Coronary artery (tissue), 2 donors: ENCODE measurements around the gene AQP2.

Experiments used
- DNase-seq: peaks from one replicate; pipeline ENCODE4 v3.0.0-alpha.2; 2017; ENCODE audit warnings: low spot score
- H3K27ac ChIP-seq, 2 donors: fragments of 200-600 bp; sonication (generic); one replicate each; pipeline ENCODE4 v1.5.1; 2016 to 2019
- H3K4me3 ChIP-seq: fragments of 200-600 bp; sonication (generic); 2 replicates; pipeline ENCODE4 v1.5.1; 2016; ENCODE audit warnings: mild to moderate bottlenecking, moderate library complexity
- CTCF ChIP-seq: fragments of 200-600 bp; sonication (generic); IDR thresholded peaks from one replicate; pipeline ENCODE4 v1.5.1; 2019; ENCODE audit warnings: antibody characterized with exemption

Gene AQP2

DNA sequence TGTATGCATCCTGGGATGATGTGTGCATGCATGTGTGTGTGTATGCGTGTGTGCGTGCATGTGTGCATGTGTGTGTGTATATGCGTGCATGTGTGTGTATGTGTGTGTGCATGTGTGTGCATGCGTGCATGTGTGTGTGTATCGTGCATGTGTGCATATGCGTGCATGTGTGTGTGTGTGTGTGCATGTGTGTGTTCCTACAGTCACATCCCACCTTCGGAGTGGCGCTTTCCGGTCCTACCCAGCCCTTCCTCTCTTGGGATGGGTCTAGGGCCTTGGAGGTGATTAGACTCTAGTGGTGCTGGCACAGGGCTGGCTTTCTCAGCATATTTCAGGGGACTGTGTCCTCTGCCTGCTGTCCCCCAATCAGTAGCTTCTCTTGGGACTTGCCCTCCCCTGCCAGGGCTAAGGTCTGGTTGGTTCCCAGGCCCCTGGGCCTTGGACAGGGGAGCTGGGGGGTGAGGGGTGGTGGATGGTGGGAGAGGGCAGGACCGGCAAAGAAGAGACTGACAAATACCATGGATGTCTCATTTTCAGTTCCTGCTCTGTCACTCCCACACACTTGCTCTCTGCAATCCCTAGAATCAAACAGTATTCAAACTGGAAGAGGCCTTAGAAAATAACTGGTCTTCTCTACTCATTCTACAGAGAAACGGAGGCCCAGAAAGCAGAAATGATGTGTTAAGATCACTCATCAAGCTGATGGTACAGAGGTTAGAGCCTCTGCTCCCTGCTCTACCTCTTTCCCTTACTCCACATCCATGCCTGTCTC is 24.9 kb upstream of the AQP2 start:
- no peak for TF ChIP-seq CTCF
- H3K4me3 ChIP-seq: no peak overlapping the region

GRCh38 chr12:49928471-49928870 is 22.1 kb upstream of the AQP2 start:
- DNase-seq: no peak
- Histone ChIP-seq H3K27ac (no peak overlapping the region), H3K4me3 (no peak overlapping the region)
- no peak for TF ChIP-seq CTCF

More for the DNA sequence above, 24.9 kb upstream of the AQP2 start:
- no peak overlapping the region for H3K27ac ChIP-seq
- peak; percentile 66 for DNase-seq

GRCh38 chr12:49929581-49929980 is 21.0 kb upstream of the AQP2 start:
- DNase-seq: no peak
- Histone ChIP-seq H3K4me3 (no peak overlapping the region), H3K27ac (no peak overlapping the region)
- TF ChIP-seq CTCF: no peak

DNA sequence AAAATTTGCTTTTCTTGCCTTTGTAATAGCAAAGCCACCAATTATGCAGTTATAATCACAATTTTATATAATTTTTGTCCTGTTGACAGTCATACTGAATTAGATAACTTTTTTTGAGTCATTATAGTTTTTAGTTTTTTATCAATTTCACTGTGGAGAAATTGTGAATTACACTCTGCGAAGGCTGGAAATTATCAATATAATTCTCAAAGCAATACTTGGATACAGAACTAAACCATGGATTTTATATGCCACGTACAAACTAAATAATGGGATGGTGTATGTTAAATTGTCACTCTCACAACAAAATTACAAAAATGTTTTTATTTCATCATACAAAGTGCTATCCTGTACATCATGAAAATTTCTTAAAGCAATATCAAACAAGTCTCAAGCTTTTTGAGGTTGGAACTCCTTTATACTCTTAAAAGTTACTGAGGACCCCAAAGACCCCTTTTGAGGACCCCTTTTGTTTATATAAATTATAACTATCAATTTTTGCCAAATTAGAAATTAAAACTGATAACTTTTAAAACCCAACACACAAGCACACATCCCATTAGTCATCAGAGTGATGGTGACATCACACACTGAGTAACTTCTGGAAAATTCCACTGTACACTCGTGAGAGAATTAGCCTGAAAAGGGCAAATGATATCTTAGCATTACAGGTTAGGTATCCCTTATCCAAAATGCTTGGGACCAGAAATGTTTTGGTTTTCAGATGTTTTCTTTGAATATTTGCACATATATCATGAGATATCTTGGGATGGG is 19.8 kb upstream of the AQP2 start:
- no peak for DNase-seq
- TF ChIP-seq CTCF: no peak

GRCh38 chr12:49932023-49932422 is 18.5 kb upstream of the AQP2 start:
- Histone ChIP-seq H3K4me3 (no peak overlapping the region), H3K27ac (no peak overlapping the region)
- TF ChIP-seq CTCF: no peak
- peak; percentile 70 for DNase-seq

More for the DNA sequence above, 19.8 kb upstream of the AQP2 start:
- Histone ChIP-seq H3K27ac (no peak overlapping the region), H3K4me3 (no peak overlapping the region)

GRCh38 chr12:49932533-49933130 is 17.9 kb upstream of the AQP2 start:
- no peak for TF ChIP-seq CTCF
- DNase-seq: no peak
- no peak overlapping the region for H3K27ac ChIP-seq
- H3K4me3 ChIP-seq: no peak overlapping the region
